B cell (primary cell): ENCODE results near the gene PGF. TPM values are rescaled to one million over a fixed set of nuclear protein-coding genes. Genes with fewer than 3 reads are reported as not detected.
A peak's percentile ranks its signal among the peaks of the same experiment; 100 is the strongest.

Source experiments
- ATAC-seq: fragments of 200-7000 bp; cut with Tn5 transposase; one replicate; pipeline ENCODE4 v1.10.0; 2021; ENCODE audit warnings: low read depth, mild to moderate bottlenecking, moderate number of reproducible peaks, moderate library complexity
- CTCF ChIA-PET: fragments of 350-600 bp; sonication (Branson Sonifier 250); formaldehyde crosslinking; loops from one replicate; lab custom pipeline; 2021; ENCODE audit warnings: antibody characterized with exemption, inconsistent platforms; lab: Charles Lee
- POLR2A ChIA-PET: fragments of 350-600 bp; sonication (Branson Sonifier 250); formaldehyde crosslinking; loops from one replicate; lab custom pipeline; 2021; ENCODE audit warnings: antibody characterized with exemption; lab: Charles Lee
- DNase-seq: peaks from one replicate; pipeline ENCODE4 v3.0.0; 2013
- H2AFZ ChIP-seq: 2 replicates; pipeline ENCODE4 v1.6.1; 2012; ENCODE audit warnings: mild to moderate bottlenecking, low read depth, low read length; ENCODE audit not compliant: insufficient read depth, poor library complexity, severe bottlenecking
- H3K27ac ChIP-seq, 2 donors: 1 replicate in 1 of 2; 2 replicates in 1 of 2; pipeline ENCODE4 v1.5.1; 2012 to 2013; ENCODE audit warnings: low read length in 2 of 2, mild to moderate bottlenecking in 2 of 2, moderate library complexity in 1 of 2
- H3K27me3 ChIP-seq, 4 experiments: fragments of 200-600 bp in 1 of 4; sonication (generic) in 1 of 4; replicated peaks in 1 of 4; 1 replicate in 2 of 4; 2 replicates in 2 of 4; pipeline versions ENCODE4 v1.6.1 to v1.7.0; 2013 to 2016; ENCODE audit warnings: low read length in 3 of 4, mild to moderate bottlenecking in 2 of 4, mixed read lengths in 1 of 4, moderate library complexity in 1 of 4; ENCODE audit not compliant: insufficient read depth in 4 of 4, control insufficient read depth in 3 of 4; ENCODE audit errors: control extremely low read depth in 1 of 4
- H3K36me3 ChIP-seq, 2 experiments: replicated peaks in 1 of 2; 1 replicate in 1 of 2; 2 replicates in 1 of 2; pipeline versions ENCODE4 v1.6.1 to v1.7.1; 2013; ENCODE audit warnings: low read length in 1 of 2; ENCODE audit not compliant: insufficient read depth in 2 of 2, control insufficient read depth in 1 of 2; ENCODE audit errors: control extremely low read depth in 1 of 2, extremely low read depth in 1 of 2
- H3K4me1 ChIP-seq, 2 donors: fragments of 200-600 bp in 1 of 2; sonication (generic) in 1 of 2; 1 replicate in 1 of 2; 2 replicates in 1 of 2; pipeline versions ENCODE4 v1.5.1 to v1.6.1; 2013 to 2017; ENCODE audit warnings: low read length in 2 of 2; ENCODE audit not compliant: control insufficient read depth in 2 of 2, insufficient read depth in 2 of 2
- H3K4me2 ChIP-seq: replicated peaks from 2 replicates; pipeline ENCODE3; 2012; ENCODE audit warnings: mild to moderate bottlenecking, low read depth, low read length; ENCODE audit not compliant: poor library complexity, severe bottlenecking
- H3K4me3 ChIP-seq, 5 experiments: fragments of 200-600 bp in 1 of 5; sonication (generic) in 1 of 5; 1 replicate in 3 of 5; 2 replicates in 2 of 5; pipeline versions ENCODE4 v1.5.1 to v1.7.0; 2011 to 2016; ENCODE audit warnings: low read length in 4 of 5, mild to moderate bottlenecking in 4 of 5, low read depth in 2 of 5, control low read depth in 1 of 5, moderate library complexity in 1 of 5; ENCODE audit not compliant: insufficient read depth in 1 of 5; ENCODE audit errors: control extremely low read depth in 1 of 5, extremely low read depth in 1 of 5
- H3K79me2 ChIP-seq: fragments of 200-600 bp; sonication (generic); one replicate; pipeline ENCODE4 v1.6.0; 2016; ENCODE audit warnings: low read length; ENCODE audit not compliant: control insufficient read depth, insufficient read depth
- H3K9ac ChIP-seq: fragments of 200-600 bp; sonication (generic); 2 replicates; pipeline ENCODE4 v1.6.1; 2017; ENCODE audit warnings: mild to moderate bottlenecking, low read length, moderate library complexity
- H3K9me3 ChIP-seq, 3 donors: one replicate each; pipeline versions ENCODE4 v1.6.1 to v1.7.1; 2013; ENCODE audit warnings: low read length in 2 of 3; ENCODE audit not compliant: control insufficient read depth in 2 of 3, insufficient read depth in 1 of 3; ENCODE audit errors: control extremely low read depth in 1 of 3
- H4K20me1 ChIP-seq: 2 replicates; pipeline ENCODE4 v1.6.0; 2012; ENCODE audit warnings: mild to moderate bottlenecking, low read length; ENCODE audit not compliant: insufficient read depth, control insufficient read depth, poor library complexity, severe bottlenecking
- H3K27ac Mint-ChIP-seq: one replicate; pipeline ENCODE4 v1.8.0; 2021; ENCODE audit warnings: mixed read lengths
- H3K27me3 Mint-ChIP-seq: one replicate; pipeline ENCODE4 v1.8.0; 2021; ENCODE audit warnings: mixed read lengths
- H3K4me1 Mint-ChIP-seq: one replicate; pipeline ENCODE4 v1.8.0; 2021; ENCODE audit warnings: mixed read lengths
- H3K4me3 Mint-ChIP-seq: one replicate; pipeline ENCODE4 v1.8.0; 2021; ENCODE audit warnings: mixed read lengths
- H3K9me3 Mint-ChIP-seq: one replicate; pipeline ENCODE4 v1.8.0; 2022; ENCODE audit warnings: mixed read lengths; ENCODE audit not compliant: insufficient read depth
- EZH2 ChIP-seq: IDR thresholded peaks from 2 replicates; pipeline ENCODE4 v1.6.1; 2012; ENCODE audit warnings: borderline replicate concordance, low read depth, mild to moderate bottlenecking, moderate library complexity, low read length; ENCODE audit not compliant: insufficient read depth, poor library complexity, severe bottlenecking
- WGBS: methylation state at CpG from one replicate; pipeline ENCODE4 v1.1.5; 2013; ENCODE audit warnings: missing lambda C conversion rate; ENCODE audit not compliant: insufficient coverage; 5-methylcytosine and 5-hydroxymethylcytosine counted together
- intact Hi-C: fragments of 100-400 bp; cut with micrococcal nuclease; formaldehyde crosslinking; loops from one replicate; pipeline ENCODE4 v1.10.0; 2022
- polyA plus RNA-seq: library from polyadenylated mRNA; depleted of rRNA; stranded (reverse); fragments of >200 nt; gene quantifications from 2 replicates; pipeline ENCODE4 v1.2.3, GENCODE V29; 2012
- total RNA-seq, 2 donors: library from RNA; stranded (reverse); fragments of 120-200 nt in 1 of 2; gene quantifications; 1 replicate in 1 of 2; 2 replicates in 1 of 2; pipeline versions ENCODE4 v1.2.3 to v1.2.4, GENCODE V29; 2013 to 2022
- TF ChIP-seq, protein P1 (sequence below): fragments of 200-600 bp; IDR thresholded peaks from one replicate; pipeline ENCODE4 v1.8.0; 2022; ENCODE audit warnings: antibody characterized with exemption, mild to moderate bottlenecking

PGF gene
- total and polyA plus RNA-seq, 2 donors (not counting 1 experiment from before 2014, with no cell fraction given) = 0.07 to 0.47 TPM

GRCh38 chr14:74921987-74922751 is 33.2 kb downstream of the PGF start:
- Histone ChIP-seq H3K79me2 (no peaks in the 10 kb centered on the region), H3K27ac (peak overlapping the region in 1 of 2 donors; percentile 56), H3K27me3 (no peaks in the 10 kb centered on the region), H3K4me2 (peak overlapping the region; percentile 90), H3K9ac (peak overlapping the region; percentile 76), H4K20me1 (no peaks in the 10 kb centered on the region), H2AFZ (peak overlapping the region; percentile 83), H3K36me3 (no peaks in the 10 kb centered on the region), H3K9me3 (no peaks in the 10 kb centered on the region), H3K4me1 (peaks cover 4 to 13% of the 10 kb centered on the region in 2 donors), H3K4me3 (peak overlapping the region in 1 of 5 experiments; percentile 62)
- H3K4me1 Mint-ChIP-seq = peaks cover 4% of the 10 kb centered on the region
- 92% methylated on average over 18 of the region's 19 CpGs for WGBS
- CTCF ChIA-PET = interaction anchor here (0.6 to 2.4 kb wide), 5 partner anchors 15 to 166 kb away, joined by 3 to 10 read pairs (median 4); no protein-coding TSS in a partner anchor
- peak overlapping the region; percentile 73 for H3K4me3 Mint-ChIP-seq
- DNase-seq = no peak
- POLR2A ChIA-PET = interaction anchor here (1.1 kb wide), 1 partner anchor 18 kb away, joined by 6 read pairs; no protein-coding TSS in a partner anchor
- peaks cover 6% of the 10 kb centered on the region for H3K27me3 Mint-ChIP-seq
- no peaks in the 10 kb centered on the region for H3K9me3 Mint-ChIP-seq
- intact Hi-C loops = no loop called here
- H3K27ac Mint-ChIP-seq = peak overlapping the region; percentile 26
- ATAC-seq = no peak
- TF ChIP-seq, protein P1, sequence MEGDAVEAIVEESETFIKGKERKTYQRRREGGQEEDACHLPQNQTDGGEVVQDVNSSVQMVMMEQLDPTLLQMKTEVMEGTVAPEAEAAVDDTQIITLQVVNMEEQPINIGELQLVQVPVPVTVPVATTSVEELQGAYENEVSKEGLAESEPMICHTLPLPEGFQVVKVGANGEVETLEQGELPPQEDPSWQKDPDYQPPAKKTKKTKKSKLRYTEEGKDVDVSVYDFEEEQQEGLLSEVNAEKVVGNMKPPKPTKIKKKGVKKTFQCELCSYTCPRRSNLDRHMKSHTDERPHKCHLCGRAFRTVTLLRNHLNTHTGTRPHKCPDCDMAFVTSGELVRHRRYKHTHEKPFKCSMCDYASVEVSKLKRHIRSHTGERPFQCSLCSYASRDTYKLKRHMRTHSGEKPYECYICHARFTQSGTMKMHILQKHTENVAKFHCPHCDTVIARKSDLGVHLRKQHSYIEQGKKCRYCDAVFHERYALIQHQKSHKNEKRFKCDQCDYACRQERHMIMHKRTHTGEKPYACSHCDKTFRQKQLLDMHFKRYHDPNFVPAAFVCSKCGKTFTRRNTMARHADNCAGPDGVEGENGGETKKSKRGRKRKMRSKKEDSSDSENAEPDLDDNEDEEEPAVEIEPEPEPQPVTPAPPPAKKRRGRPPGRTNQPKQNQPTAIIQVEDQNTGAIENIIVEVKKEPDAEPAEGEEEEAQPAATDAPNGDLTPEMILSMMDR = no peak
- no peak for TF ChIP-seq EZH2

GRCh38 chr14:74921053-74921620 is 34.3 kb downstream of the PGF start:
- H3K4me1 Mint-ChIP-seq = peaks cover 4% of the 10 kb centered on the region
- no peaks in the 10 kb centered on the region for H3K27me3 Mint-ChIP-seq
- TF ChIP-seq, protein P1 = no peak
- TF ChIP-seq EZH2 = no peak
- Histone ChIP-seq H3K9me3 (no peaks in the 10 kb centered on the region), H3K4me3 (no peak overlapping the region), H3K4me2 (no peak overlapping the region), H4K20me1 (no peaks in the 10 kb centered on the region), H3K79me2 (no peaks in the 10 kb centered on the region), H3K27ac (no peak overlapping the region), H2AFZ (no peak overlapping the region), H3K36me3 (no peaks in the 10 kb centered on the region), H3K9ac (no peak overlapping the region), H3K4me1 (peaks cover 4 to 13% of the 10 kb centered on the region in 2 donors), H3K27me3 (no peaks in the 10 kb centered on the region)
- POLR2A ChIA-PET = no interaction called here
- intact Hi-C loops = no loop called here
- WGBS = 97% methylated on average over 17 of the region's 19 CpGs
- no peak overlapping the region for H3K27ac Mint-ChIP-seq
- CTCF ChIA-PET = interaction anchor here (0.7 to 2.4 kb wide), 4 partner anchors 14 to 1607 kb away, joined by 3 to 10 read pairs (median 5); no protein-coding TSS in a partner anchor
- H3K4me3 Mint-ChIP-seq = no peak overlapping the region
- H3K9me3 Mint-ChIP-seq = no peaks in the 10 kb centered on the region
- DNase-seq = no peak
- ATAC-seq = no peak
